Ovary (tissue), 9 donors: Measurements from ENCODE around the gene ALKBH5. TPM values are rescaled to one million over a fixed set of nuclear protein-coding genes. Genes with fewer than 3 reads are reported as not detected.

ENCODE experiments used
- DNase-seq, 5 donors: peaks; one replicate each; pipeline ENCODE4 v3.0.0-alpha.2; 2019 to 2020
- H3K27ac ChIP-seq, 2 donors: fragments of 200-600 bp; one replicate each; pipeline versions ENCODE4 v1.5.1 to v1.8.0; 2019 to 2022
- H3K27me3 ChIP-seq: fragments of 200-600 bp; one replicate; pipeline ENCODE4 v1.8.0; 2022
- H3K36me3 ChIP-seq: fragments of 200-600 bp; sonication (generic); one replicate; pipeline ENCODE4 v1.5.1; 2019
- H3K4me1 ChIP-seq: one replicate; pipeline ENCODE4 v1.8.1; 2013; ENCODE audit warnings: mild to moderate bottlenecking, moderate library complexity; ENCODE audit not compliant: insufficient read depth
- H3K4me3 ChIP-seq: fragments of 200-600 bp; sonication (generic); one replicate; pipeline ENCODE4 v1.5.1; 2017
- H3K9me3 ChIP-seq, 2 donors: fragments of 200-600 bp in 1 of 2; sonication (generic) in 1 of 2; one replicate each; pipeline versions ENCODE4 v1.5.1 to v1.8.1; 2013 to 2019; ENCODE audit warnings: mild to moderate bottlenecking in 1 of 2, moderate library complexity in 1 of 2
- EP300 ChIP-seq: sonication (generic); formaldehyde crosslinking; IDR thresholded peaks from one replicate; pipeline ENCODE4 v1.6.1; 2017; ENCODE audit warnings: antibody characterized with exemption
- POLR2A ChIP-seq: fragments of 450-650 bp; IDR thresholded peaks from one replicate; pipeline ENCODE4 v1.6.1; 2017; ENCODE audit warnings: antibody characterized with exemption, mild to moderate bottlenecking, moderate library complexity
- WGBS, 3 donors: extraction: QIAGEN DNeasy Blood & Tissue Kit in 1 of 3; methylation state at CpG; one replicate each; pipeline versions ENCODE4 v1.1.5 to v1.1.7; 2013 to 2017; 5-methylcytosine and 5-hydroxymethylcytosine counted together
- intact Hi-C, 4 donors: fragments of 100-400 bp; cut with DNase I; formaldehyde crosslinking; loops; one replicate each; pipeline versions ENCODE4 v1.11.0 to v1.15.1; 2022 to 2023
- polyA plus RNA-seq, 2 donors: library from polyadenylated mRNA; stranded (reverse); fragments of 200-250 nt in 1 of 2; fragments of 350-450 nt in 1 of 2; fragmentation: Illumina TruSeq in 1 of 2; extraction: RNeasy Lipid Tissue Mini Kit (QIAGEN cat#74804) in 1 of 2; gene quantifications; one replicate each; pipeline ENCODE4 v1.2.3, GENCODE V29; 2013 to 2014
- total RNA-seq, 7 donors: library from RNA; depleted of rRNA in 2 of 7; stranded (reverse); fragments of >200 nt in 2 of 7; fragmentation: NEBNext Ultra II Directional in 3 of 7; extraction: Animal tissue kit (Norgen Biotek cat#: 25700) in 3 of 7; gene quantifications; one replicate each; pipeline versions ENCODE4 v1.1.0 to v1.2.4, GENCODE V29; 2016 to 2023
- TF ChIP-seq, protein P1 (sequence below), 3 donors: fragments of 450-650 bp in 2 of 3; fragments of 200-600 bp in 1 of 3; IDR thresholded peaks; one replicate each; pipeline versions ENCODE4 v1.5.1 to v1.8.0; 2016 to 2022; ENCODE audit warnings: antibody characterized with exemption in 3 of 3, mild to moderate bottlenecking in 1 of 3
- donor health status: DM: no; HTN: no; CAD: no; lungs with moderate emphysema.
- donor health status: DM: no; HTN: no; CAD: no.
- donor health status: Bipolar disorder and iron deficiency.
- donor health status: DM: yes; HTN: yes; CAD: no.
- donor health status: DM: no; HTN: no; CAD: no.
- donor health status: DM: yes; HTN: yes; CAD: no.

Gene ALKBH5
- total and polyA plus RNA-seq, 9 donors: 39.6 to 137 (median 102) TPM

GRCh38 chr17:18155179-18155578 lies 28.4 kb upstream of the ALKBH5 start:
- peak in 1 of 5 donors; percentile 44 for DNase-seq
- Histone ChIP-seq H3K9me3 (no peaks in the 10 kb centered on the region), H3K4me3 (no peak overlapping the region), H3K4me1 (peaks cover 4% of the 10 kb centered on the region), H3K36me3 (no peaks in the 10 kb centered on the region), H3K27ac (no peak overlapping the region), H3K27me3 (no peaks in the 10 kb centered on the region)
- 90 to 95% (median 93%) methylated on average over 14 of the region's 14 CpGs for WGBS, 3 donors
- intact Hi-C loops: loop anchor here in 1 of 4 donors (10.0 kb wide), 1 partner anchor 70 kb away; the partner anchor contains the start of gene LLGL1
- TF ChIP-seq, protein P1, sequence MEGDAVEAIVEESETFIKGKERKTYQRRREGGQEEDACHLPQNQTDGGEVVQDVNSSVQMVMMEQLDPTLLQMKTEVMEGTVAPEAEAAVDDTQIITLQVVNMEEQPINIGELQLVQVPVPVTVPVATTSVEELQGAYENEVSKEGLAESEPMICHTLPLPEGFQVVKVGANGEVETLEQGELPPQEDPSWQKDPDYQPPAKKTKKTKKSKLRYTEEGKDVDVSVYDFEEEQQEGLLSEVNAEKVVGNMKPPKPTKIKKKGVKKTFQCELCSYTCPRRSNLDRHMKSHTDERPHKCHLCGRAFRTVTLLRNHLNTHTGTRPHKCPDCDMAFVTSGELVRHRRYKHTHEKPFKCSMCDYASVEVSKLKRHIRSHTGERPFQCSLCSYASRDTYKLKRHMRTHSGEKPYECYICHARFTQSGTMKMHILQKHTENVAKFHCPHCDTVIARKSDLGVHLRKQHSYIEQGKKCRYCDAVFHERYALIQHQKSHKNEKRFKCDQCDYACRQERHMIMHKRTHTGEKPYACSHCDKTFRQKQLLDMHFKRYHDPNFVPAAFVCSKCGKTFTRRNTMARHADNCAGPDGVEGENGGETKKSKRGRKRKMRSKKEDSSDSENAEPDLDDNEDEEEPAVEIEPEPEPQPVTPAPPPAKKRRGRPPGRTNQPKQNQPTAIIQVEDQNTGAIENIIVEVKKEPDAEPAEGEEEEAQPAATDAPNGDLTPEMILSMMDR (IDR thresholded peaks at IDR 0.05): no peak
- TF ChIP-seq POLR2A (no peak), EP300 (no peak)

GRCh38 chr17:18156171-18156975 lies 27.3 kb upstream of the ALKBH5 start:
- Histone ChIP-seq H3K27me3 (no peaks in the 10 kb centered on the region), H3K36me3 (no peaks in the 10 kb centered on the region), H3K27ac (peak overlapping the region in 1 of 2 donors; percentile 31), H3K9me3 (no peaks in the 10 kb centered on the region), H3K4me3 (no peak overlapping the region), H3K4me1 (peaks cover 4% of the 10 kb centered on the region)
- WGBS, 3 donors: 64 to 79% (median 70%) methylated on average over 8 of the region's 8 CpGs
- no peak for TF ChIP-seq EP300
- TF ChIP-seq, protein P1 (IDR thresholded peaks at IDR 0.05): no peak
- no peak for TF ChIP-seq POLR2A
- intact Hi-C loops: loop anchor here in 1 of 4 donors (10.0 kb wide), 1 partner anchor 68 kb away; the partner anchor contains the start of gene LLGL1
- no peak for DNase-seq

DNA sequence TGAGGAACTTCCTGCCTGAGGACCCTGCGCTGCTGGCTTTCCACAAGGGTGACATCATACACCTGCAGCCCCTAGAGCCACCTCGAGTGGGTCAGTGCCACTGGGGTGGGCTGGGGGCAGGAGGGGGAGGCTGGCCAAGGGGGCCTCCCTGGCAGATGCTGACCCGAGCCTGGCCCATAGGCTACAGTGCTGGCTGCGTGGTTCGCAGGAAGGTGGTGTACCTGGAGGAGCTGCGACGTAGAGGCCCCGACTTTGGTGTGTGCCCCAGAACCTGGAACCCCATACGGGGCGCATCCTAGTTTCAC lies 26.7 kb upstream of the ALKBH5 start:
- TF ChIP-seq POLR2A: no peak
- no peak for TF ChIP-seq EP300
- TF ChIP-seq, protein P1 (IDR thresholded peaks at IDR 0.05): no peak
- Histone ChIP-seq H3K27ac (peak overlapping the region in 1 of 2 donors; percentile 31), H3K36me3 (no peaks in the 10 kb centered on the region), H3K4me3 (no peak overlapping the region), H3K9me3 (no peaks in the 10 kb centered on the region), H3K4me1 (peaks cover 4% of the 10 kb centered on the region), H3K27me3 (no peaks in the 10 kb centered on the region)
- DNase-seq: peak in 1 of 5 donors; percentile 32
- WGBS, 3 donors: 90 to 96% (median 92%) methylated on average over 9 to 10 of the region's 10 CpGs
- intact Hi-C loops: loop anchor here in 1 of 4 donors (10.0 kb wide), 1 partner anchor 68 kb away; the partner anchor contains the start of gene LLGL1

DNA sequence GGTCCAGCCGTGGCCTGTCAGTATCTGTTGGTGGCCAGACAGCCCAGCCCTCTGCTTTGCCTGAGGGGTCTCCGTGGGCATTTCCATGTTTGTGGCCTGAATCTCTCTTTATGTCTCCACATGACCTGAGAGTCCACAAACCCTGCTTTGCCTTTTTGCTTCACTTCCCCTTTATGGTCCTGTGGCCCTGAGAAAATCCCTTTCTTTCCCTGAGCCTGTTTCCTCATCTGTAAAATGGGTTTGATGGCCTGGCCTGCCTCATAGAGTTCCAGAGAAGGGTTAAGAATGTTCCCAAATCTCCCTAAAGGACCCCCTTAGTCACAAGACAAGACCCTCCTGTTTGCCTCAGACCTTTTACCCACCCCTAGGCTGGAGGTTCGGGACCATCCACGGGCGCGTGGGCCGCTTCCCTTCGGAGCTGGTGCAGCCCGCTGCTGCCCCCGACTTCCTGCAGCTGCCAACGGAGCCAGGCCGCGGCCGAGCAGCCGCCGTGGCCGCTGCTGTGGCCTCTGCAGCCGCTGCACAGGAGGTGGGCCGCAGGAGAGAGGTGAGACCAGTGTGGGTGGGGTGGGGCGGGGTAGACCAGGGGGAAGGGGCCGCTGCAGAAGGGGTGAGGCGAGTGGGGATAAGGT lies 26.2 kb upstream of the ALKBH5 start:
- intact Hi-C loops: loop anchor here in 1 of 4 donors (10.0 kb wide), 1 partner anchor 67 kb away; the partner anchor contains the start of gene LLGL1
- TF ChIP-seq POLR2A (no peak), EP300 (no peak)
- TF ChIP-seq, protein P1 (IDR thresholded peaks at IDR 0.05): no peak
- H3K4me3 ChIP-seq: no peak overlapping the region
- WGBS, 3 donors: 63 to 83% (median 69%) methylated on average over 21 to 22 of the region's 22 CpGs
- H3K27ac ChIP-seq: peak overlapping the region; percentile 14 to 73
- no peaks in the 10 kb centered on the region for H3K9me3 ChIP-seq
- H3K27me3 ChIP-seq: no peaks in the 10 kb centered on the region
- H3K36me3 ChIP-seq: no peaks in the 10 kb centered on the region
- DNase-seq: no peak
- peaks cover 4% of the 10 kb centered on the region for H3K4me1 ChIP-seq
